ENCODE data around the gene PLTP. TPM values are rescaled to one million over a fixed set of nuclear protein-coding genes. Genes with fewer than 3 reads are reported as not detected.
"Not testable (repeated sequence)": the region's sequence is repeated elsewhere in the genome, so short reads cannot be mapped to it uniquely, and the experiment has no call there.

Gene PLTP
- polyA plus RNA-seq, 1 experiment = 105 TPM

GRCh38 chr20:45934046-45934585, 22.2 kb upstream of the PLTP start:
- CTCF ChIA-PET = interaction anchor here (0.5 to 2.8 kb wide), 8 partner anchors 10 to 838 kb away, joined by 3 to 19 read pairs (median 3); no protein-coding TSS in a partner anchor
- POLR2A ChIA-PET = interaction anchor here (0.8 to 5.1 kb wide), 15 partner anchors 9 to 154 kb away, joined by 3 to 57 read pairs (median 10); partner anchors contain the start of genes CTSA, NEURL2, PLTP and ZNF335

GRCh38 chr20:45933266-45934045, 21.5 kb upstream of the PLTP start:
- TF ChIP-seq CTCF (IDR thresholded peaks at IDR 0.05; ENCODE audit: low read depth, low read length) = peak; percentile 21; the same call in 1 of the 2 replicates
- H3K27me3 ChIP-seq (ENCODE audit: control insufficient read depth, insufficient read depth, low read length) = no peaks in the 10 kb centered on the region
- no peak for DNase-seq (ENCODE audit: low read depth, low spot score)
- H3K4me3 ChIP-seq (ENCODE audit: low read depth, low read length) = peak overlapping the region; percentile 92
- no peaks in the 10 kb centered on the region; the same call in 1 of the 2 replicates for H3K9me3 ChIP-seq (ENCODE audit: control insufficient read depth, insufficient read depth, low read length)
- CTCF ChIA-PET = interaction anchor here (0.5 to 2.8 kb wide), 7 partner anchors 9 to 54 kb away, joined by 3 to 19 read pairs (median 3); no protein-coding TSS in a partner anchor
- peak overlapping the region; percentile 98 for H3K27ac ChIP-seq (ENCODE audit: low read depth, low read length)
- POLR2A ChIA-PET = interaction anchor here (0.7 to 5.1 kb wide), 14 partner anchors 8 to 154 kb away, joined by 3 to 57 read pairs (median 8); partner anchors contain the start of genes CTSA, NEURL2 and PLTP

More at GRCh38 chr20:45934046-45934585, 22.2 kb upstream of the PLTP start:
- peak overlapping the region; percentile 98 for H3K27ac ChIP-seq (ENCODE audit: low read depth, low read length)
- TF ChIP-seq CTCF (IDR thresholded peaks at IDR 0.05; ENCODE audit: low read depth, low read length) = no peak
- no peaks in the 10 kb centered on the region; the same call in 1 of the 2 replicates for H3K9me3 ChIP-seq (ENCODE audit: control insufficient read depth, insufficient read depth, low read length)
- no peak for DNase-seq (ENCODE audit: low read depth, low spot score)
- H3K27me3 ChIP-seq (ENCODE audit: control insufficient read depth, insufficient read depth, low read length) = no peaks in the 10 kb centered on the region
- peak overlapping the region; percentile 92 for H3K4me3 ChIP-seq (ENCODE audit: low read depth, low read length)

GRCh38 chr20:45931680-45932079, 19.7 kb upstream of the PLTP start:
- POLR2A ChIA-PET = interaction anchor here (1.0 kb wide), 1 partner anchor 12 kb away, joined by 4 read pairs; no protein-coding TSS in a partner anchor
- H3K27me3 ChIP-seq (ENCODE audit: control insufficient read depth, insufficient read depth, low read length); H3K27ac ChIP-seq (ENCODE audit: low read depth, low read length); DNase-seq (ENCODE audit: low read depth, low spot score); H3K4me3 ChIP-seq (ENCODE audit: low read depth, low read length); H3K9me3 ChIP-seq (ENCODE audit: control insufficient read depth, insufficient read depth, low read length): not testable (repeated sequence)
- CTCF ChIA-PET = interaction anchor here (1.2 to 1.6 kb wide), 2 partner anchors 38 to 132 kb away, joined by 3 to 6 read pairs; no protein-coding TSS in a partner anchor

GRCh38 chr20:45927071-45927878, 15.3 kb upstream of the PLTP start:
- Histone ChIP-seq H3K4me3 (ENCODE audit: low read depth, low read length) (no peak overlapping the region), H3K27me3 (ENCODE audit: control insufficient read depth, insufficient read depth, low read length) (no peaks in the 10 kb centered on the region), H3K9me3 (ENCODE audit: control insufficient read depth, insufficient read depth, low read length) (no peaks in the 10 kb centered on the region), H3K27ac (ENCODE audit: low read depth, low read length) (no peak overlapping the region)
- ChIA-PET POLR2A (interaction anchor here (1.1 to 4.1 kb wide), 2 partner anchors 7 to 101 kb away, joined by 3 to 47 read pairs; partner anchors contain the start of gene PCIF1), CTCF (interaction anchor here (0.8 to 1.1 kb wide), 3 partner anchors 37 to 43 kb away, joined by 3 to 5 read pairs (median 4); no protein-coding TSS in a partner anchor)
- TF ChIP-seq CTCF (IDR thresholded peaks at IDR 0.05; ENCODE audit: low read depth, low read length) = no peak
- no peak for DNase-seq (ENCODE audit: low read depth, low spot score)

GRCh38 chr20:45926731-45927070, 14.7 kb upstream of the PLTP start:
- DNase-seq (ENCODE audit: low read depth, low spot score) = no peak
- POLR2A ChIA-PET = interaction anchor here (4.1 kb wide), 1 partner anchor 8 kb away, joined by 47 read pairs; the partner anchor contains the start of gene PCIF1

More at GRCh38 chr20:45926731-45927070, 14.7 kb upstream of the PLTP start:
- CTCF ChIA-PET = interaction anchor here (1.1 kb wide), 1 partner anchor 37 kb away, joined by 3 read pairs; no protein-coding TSS in a partner anchor
- H3K27ac ChIP-seq (ENCODE audit: low read depth, low read length) = no peak overlapping the region
- no peaks in the 10 kb centered on the region for H3K9me3 ChIP-seq (ENCODE audit: control insufficient read depth, insufficient read depth, low read length)
- no peak for TF ChIP-seq CTCF (IDR thresholded peaks at IDR 0.05; ENCODE audit: low read depth, low read length)
- no peak overlapping the region for H3K4me3 ChIP-seq (ENCODE audit: low read depth, low read length)
- H3K27me3 ChIP-seq (ENCODE audit: control insufficient read depth, insufficient read depth, low read length) = no peaks in the 10 kb centered on the region
